Epithelial cell of proximal tubule (primary cell): ENCODE data around the gene SURF6. TPM values are rescaled to one million over a fixed set of nuclear protein-coding genes. Genes with fewer than 3 reads are reported as not detected.

Source experiments
- DNase-seq: peaks from one replicate; pipeline ENCODE4 v3.0.0-alpha.2; 2011; ENCODE audit warnings: low read depth
- H3K4me3 ChIP-seq: 2 replicates; pipeline ENCODE4 v1.5.1; 2011; ENCODE audit warnings: low read depth, mild to moderate bottlenecking, low read length
- CTCF ChIP-seq: conservative IDR thresholded peaks from 2 replicates; pipeline ENCODE4 v1.5.1; 2012; ENCODE audit warnings: low read depth, mild to moderate bottlenecking, low read length
- total RNA-seq: library from RNA; depleted of rRNA; stranded (reverse); fragments of >200 nt; gene quantifications from 2 replicates; pipeline ENCODE4 v1.2.3, GENCODE V29; 2015

SURF6 gene
- total RNA-seq, 1 donor from 2014 or later = 16.7 TPM

GRCh38 chr9:133374612-133375115 lies 38.7 kb upstream of the SURF6 start:
- TF ChIP-seq CTCF = no peak
- H3K4me3 ChIP-seq = peak overlapping the region; percentile 97
- DNase-seq = no peak

- no peak for TF ChIP-seq CTCF
- H3K4me3 ChIP-seq = no peak overlapping the region
- no peak for DNase-seq
Measured at GRCh38 chr9:133372144-133372543, 36.2 kb upstream of the SURF6 start.

- peak; percentile 9 for TF ChIP-seq CTCF
- no peak for DNase-seq
- H3K4me3 ChIP-seq = no peak overlapping the region
Measured at GRCh38 chr9:133371261-133371711, 35.3 kb upstream of the SURF6 start.

- H3K4me3 ChIP-seq = no peak overlapping the region
- DNase-seq = no peak
- TF ChIP-seq CTCF = no peak
Measured at GRCh38 chr9:133370685-133371084, 34.7 kb upstream of the SURF6 start.

GRCh38 chr9:133369933-133370332 lies 33.9 kb upstream of the SURF6 start:
- no peak overlapping the region for H3K4me3 ChIP-seq
- no peak for DNase-seq
- TF ChIP-seq CTCF = no peak

- no peak for DNase-seq
- no peak for TF ChIP-seq CTCF
- H3K4me3 ChIP-seq = no peak overlapping the region
Measured at GRCh38 chr9:133369422-133369821, 33.4 kb upstream of the SURF6 start.

- no peak for DNase-seq
- no peak overlapping the region for H3K4me3 ChIP-seq
- TF ChIP-seq CTCF = no peak
Measured at GRCh38 chr9:133368249-133368881, 32.4 kb upstream of the SURF6 start.
